GOT3 (cell line): Measurements from ENCODE around the gene SOS1.
"Not testable (repeated sequence)": the region's sequence is repeated elsewhere in the genome, so short reads cannot be mapped to it uniquely, and the experiment has no call there.

Source experiments
- DNase-seq: peaks from one replicate; lab custom pipeline; 2025; ENCODE audit warnings: mixed read lengths; lab: John Stamatoyannopoulos, UW

SOS1 gene

GRCh38 chr2:39138837-39139211 is 18.0 kb upstream of the SOS1 start:
- no peak for DNase-seq

DNA sequence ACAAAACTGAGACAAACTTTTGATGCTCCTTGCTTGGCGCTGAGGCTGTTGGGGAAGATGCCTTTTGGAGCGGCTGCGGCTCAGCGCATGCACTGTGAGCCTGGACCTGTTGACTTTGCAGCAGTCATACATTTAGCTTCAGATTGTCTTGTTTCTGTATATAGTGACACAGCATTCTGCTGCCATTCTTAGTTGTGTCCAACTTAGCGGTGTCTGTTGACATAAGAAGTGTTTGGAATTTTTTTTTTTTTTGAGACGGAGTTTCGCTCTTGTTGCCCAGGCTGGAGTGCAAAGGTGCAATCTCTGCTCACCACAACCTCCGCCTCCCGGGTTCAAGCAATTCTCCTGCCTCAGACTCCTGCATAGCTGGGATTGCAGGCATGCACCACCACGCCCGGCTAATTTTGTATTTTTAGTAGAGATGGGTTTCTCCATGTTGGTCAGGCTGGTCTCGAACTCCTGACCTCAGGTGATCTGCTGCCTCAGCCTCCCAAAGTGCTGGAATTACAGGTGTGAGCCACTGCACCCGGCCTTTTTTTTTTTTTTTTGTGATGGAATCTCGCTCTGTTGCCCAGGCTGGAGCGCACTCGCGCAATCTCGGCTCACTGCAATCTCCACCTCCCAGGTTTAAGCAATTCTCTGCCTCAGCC is 17.5 kb upstream of the SOS1 start:
- DNase-seq: not testable (repeated sequence)

DNA sequence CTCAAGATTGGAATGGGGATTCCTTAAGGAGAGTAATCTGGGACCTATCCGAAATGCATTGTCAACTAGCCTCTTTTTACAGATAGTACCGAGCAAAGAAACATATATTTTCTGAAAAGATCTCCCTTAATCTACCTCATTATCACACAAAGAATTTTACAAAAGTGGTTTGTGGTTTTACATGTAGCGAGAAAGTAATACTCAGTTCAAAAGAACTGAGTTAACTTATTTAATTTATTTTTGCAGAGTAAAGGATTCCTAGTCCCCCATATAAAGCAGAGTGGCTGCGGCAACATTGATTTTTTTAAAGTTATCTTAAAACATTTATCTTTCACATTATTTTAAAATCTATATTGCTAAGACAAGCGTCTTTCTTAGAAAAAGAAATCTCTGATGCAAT is 15.9 kb upstream of the SOS1 start:
- DNase-seq: no peak

- DNase-seq: no peak
Measured at GRCh38 chr2:39135690-39136259, 14.9 kb upstream of the SOS1 start.

- DNase-seq: no peak
Measured at GRCh38 chr2:39133215-39133851, 12.5 kb upstream of the SOS1 start.

DNA sequence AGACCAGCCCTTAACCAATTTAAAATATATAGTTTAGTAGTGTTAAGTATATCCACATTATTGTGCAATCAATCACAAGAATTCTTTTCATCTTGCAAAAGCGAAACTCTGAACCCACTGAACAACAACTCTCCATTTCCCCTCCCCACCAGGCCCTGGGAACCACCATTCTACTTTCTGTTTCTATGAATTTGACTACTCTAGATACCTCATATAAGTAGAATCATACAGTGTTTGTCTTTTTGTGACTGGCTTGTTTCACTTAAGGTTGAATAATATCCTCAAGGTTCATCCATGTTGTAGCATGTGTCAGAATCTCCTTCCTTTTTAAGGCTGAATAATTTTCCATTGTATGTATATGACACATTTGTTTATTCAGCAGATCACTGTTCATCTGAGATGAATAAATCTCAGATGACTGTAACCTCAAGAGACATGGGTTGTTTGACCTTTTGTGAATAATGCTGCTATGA is 8.1 kb upstream of the SOS1 start:
- no peak for DNase-seq

DNA sequence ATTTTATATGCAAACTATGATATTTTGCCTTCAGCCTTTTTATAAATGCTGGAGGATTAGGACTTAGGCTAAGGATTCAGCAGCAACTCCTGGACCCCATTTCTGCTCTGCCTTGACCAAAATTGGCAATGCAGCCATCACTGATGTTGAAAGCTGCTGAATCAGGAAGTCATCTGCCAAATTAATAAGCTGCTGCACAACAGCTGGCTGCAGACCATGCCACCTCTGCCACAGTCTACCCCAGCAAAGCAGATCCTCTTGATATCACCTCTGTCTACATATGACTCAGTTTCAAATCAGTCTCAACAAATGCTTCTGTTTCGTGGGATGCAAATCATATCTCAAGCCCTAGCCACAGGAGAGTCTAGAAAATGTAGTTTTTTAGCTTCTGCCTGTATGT is 7.1 kb upstream of the SOS1 start:
- no peak for DNase-seq

GRCh38 chr2:39124746-39125057 is 3.9 kb upstream of the SOS1 start:
- no peak for DNase-seq

DNA sequence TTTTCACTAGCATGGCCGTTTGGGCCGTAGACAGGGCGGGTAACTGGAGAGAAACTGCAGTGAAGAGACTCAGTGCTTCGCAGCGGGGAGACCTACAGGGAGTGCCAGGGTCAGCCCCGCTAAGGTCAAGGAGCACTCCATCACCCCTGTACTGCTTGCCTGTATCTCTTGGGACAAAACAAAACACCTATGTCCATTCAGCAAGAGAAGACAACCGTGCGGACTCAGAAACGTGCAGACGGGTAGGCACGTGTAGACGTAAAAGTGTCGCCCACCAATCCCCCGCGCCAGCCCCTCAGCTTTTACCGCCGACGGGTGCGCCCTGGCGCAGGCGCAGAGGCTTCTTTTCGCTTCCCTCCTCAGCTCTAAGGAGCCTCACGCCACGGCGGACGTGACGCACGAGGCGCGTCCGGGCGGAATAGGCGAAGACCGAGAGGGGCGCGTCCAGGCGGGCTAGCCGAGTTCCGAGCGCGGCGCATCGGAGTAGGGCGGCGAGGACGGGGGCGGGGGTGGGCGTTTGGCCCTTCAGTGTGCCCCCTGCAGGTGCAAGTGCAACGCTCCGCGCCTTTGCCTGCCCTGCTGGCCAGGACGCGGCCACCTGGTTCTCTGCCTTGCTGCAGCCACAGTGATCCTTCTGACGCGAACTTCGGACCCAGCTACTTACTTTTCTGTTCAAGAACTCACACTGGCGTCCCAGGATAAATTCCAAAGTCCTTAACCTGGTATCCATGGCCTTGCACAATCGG is 3.3 kb upstream of the SOS1 start:
- peak; percentile 79 for DNase-seq

- DNase-seq: no peak
Measured at GRCh38 chr2:39123436-39123999, 2.7 kb upstream of the SOS1 start.

GRCh38 chr2:39121523-39122063 is 742 bp upstream of the SOS1 start:
- DNase-seq: no peak

DNA sequence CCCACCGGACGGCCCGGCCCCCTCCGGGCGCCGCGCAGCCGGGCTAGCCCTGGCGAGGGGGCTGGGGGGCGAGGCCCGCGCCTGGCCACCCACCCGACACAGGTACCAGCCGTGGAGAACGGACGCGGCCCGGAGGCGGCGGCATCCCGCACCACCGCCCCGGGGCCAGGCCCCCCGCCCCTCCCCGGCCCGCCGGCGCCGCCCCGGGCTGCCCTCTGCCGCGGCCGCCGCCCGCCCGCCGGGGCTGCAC is 405 bp downstream of the SOS1 start:
- DNase-seq: no peak

- DNase-seq: no peak
Measured at GRCh38 chr2:39119732-39120520, 925 bp downstream of the SOS1 start.

DNA sequence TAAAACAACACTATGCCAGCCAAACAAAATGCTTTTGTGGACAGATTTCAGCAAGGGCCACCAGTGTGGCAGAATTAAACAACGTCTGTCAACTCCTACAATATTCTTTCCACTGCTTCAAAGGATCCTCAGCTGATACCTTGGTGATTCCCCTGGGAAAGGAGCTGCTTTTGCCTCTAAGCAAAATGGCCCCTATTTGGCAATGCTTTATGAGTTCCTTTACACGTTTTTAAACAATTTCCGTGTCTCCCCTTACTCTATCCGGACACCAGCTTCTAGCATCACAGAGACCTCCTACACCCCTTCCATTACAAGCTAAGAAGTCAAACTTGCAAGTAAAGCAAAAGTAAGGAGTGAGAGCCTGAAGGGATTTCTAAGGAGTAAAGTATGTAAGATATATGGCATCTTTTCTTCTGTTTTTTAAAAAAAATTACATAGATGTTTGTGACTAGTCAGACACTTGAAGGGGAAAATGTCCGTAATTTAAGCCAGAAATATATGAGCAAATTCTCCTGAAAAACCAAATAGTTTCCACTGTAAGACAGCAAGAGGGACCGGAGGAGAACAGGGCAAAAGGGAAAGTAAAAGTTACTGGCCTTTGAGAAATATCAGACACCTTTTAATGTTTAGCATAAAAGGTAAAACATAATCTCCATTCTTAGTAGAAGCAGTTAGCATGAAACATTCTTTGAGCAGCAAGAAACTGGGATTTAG is 1.9 kb downstream of the SOS1 start:
- DNase-seq: no peak

GRCh38 chr2:39115556-39115955 is 5.3 kb downstream of the SOS1 start:
- DNase-seq: no peak

DNA sequence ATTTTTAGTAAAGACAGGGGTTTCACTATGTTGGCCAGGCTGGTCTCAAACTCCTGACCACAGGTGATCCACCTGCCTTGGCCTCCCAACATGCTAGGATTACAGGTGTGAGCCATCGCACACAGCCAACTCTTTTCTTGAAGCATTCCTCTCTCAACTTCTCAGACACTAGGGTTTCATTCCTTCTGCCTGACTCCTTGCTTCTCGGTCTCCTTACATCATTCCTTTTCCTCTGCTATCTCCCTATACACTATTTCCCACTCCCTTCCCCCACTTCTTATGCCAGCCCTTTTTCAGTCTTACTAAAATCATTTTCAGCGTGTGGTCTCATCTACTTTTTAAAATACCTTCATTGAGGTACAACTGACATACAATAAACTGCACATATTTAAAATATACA is 6.1 kb downstream of the SOS1 start:
- DNase-seq: no peak

DNA sequence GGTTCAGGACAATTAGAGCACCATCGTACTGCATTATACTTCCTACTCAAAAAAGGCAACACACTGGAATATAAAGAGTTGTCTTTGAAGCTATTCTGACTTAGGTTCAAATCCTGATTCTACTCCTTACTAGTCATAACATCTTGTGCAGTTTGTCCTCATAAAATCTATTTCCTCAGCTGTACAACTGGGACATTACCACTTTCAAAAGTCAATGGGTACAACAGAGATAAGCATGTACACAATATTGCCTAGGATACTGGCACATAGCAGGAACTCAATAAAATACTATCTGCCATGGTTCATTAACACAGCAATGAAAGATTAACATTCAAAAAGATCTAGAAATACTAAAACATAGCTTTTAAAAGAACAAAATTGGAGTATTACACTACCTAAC is 11.3 kb downstream of the SOS1 start:
- DNase-seq: no peak

GRCh38 chr2:39108377-39108776 is 12.5 kb downstream of the SOS1 start:
- no peak for DNase-seq

- no peak for DNase-seq
Measured at GRCh38 chr2:39107724-39108273, 13.1 kb downstream of the SOS1 start.

DNA sequence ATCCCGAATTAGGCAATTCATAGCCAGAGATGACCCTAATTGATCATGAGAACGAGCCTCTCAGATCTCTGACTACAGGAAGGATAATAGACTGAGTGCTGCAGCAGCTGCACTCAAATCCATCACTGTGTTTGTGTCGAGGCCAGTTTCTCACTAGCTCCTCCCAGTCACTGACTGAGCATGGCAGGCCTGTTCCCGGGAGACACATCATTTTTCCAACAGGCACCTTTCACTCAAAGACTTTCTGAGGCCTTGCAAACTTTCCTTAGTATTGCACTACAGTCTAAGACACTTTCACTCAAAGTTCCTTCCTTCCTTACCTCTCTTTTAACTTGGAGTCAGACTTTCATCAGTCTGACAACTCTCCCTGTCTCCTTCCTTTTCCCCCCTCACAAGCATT is 13.7 kb downstream of the SOS1 start:
- DNase-seq: no peak
